Vagina (tissue), 2 donors: Measurements from ENCODE around the gene BNC2. TPM values are rescaled to one million over a fixed set of nuclear protein-coding genes. Genes with fewer than 3 reads are reported as not detected.

ENCODE experiments used
- DNase-seq, 2 donors: peaks; one replicate each; pipeline ENCODE4 v3.0.0-alpha.2; 2017; ENCODE audit errors: extremely low spot score in 2 of 2
- H3K27ac ChIP-seq: fragments of 200-600 bp; sonication (generic); one replicate; pipeline ENCODE4 v1.5.1; 2019
- H3K27me3 ChIP-seq: fragments of 200-600 bp; sonication (generic); one replicate; pipeline ENCODE4 v1.5.1; 2019
- H3K36me3 ChIP-seq, 2 donors: fragments of 200-600 bp; sonication (generic); one replicate each; pipeline ENCODE4 v1.5.1; 2017 to 2019
- H3K4me1 ChIP-seq: fragments of 200-600 bp; sonication (generic); one replicate; pipeline ENCODE4 v1.5.1; 2019
- H3K4me3 ChIP-seq, 2 donors: fragments of 200-600 bp; sonication (generic); 1 replicate in 1 of 2; 2 replicates in 1 of 2; pipeline ENCODE4 v1.5.1; 2016 to 2019
- H3K9me3 ChIP-seq: fragments of 200-600 bp; sonication (generic); one replicate; pipeline ENCODE4 v1.5.1; 2019
- CTCF ChIP-seq, 3 experiments: fragments of 450-650 bp in 2 of 3; fragments of 200-600 bp in 1 of 3; sonication (generic) in 1 of 3; IDR thresholded peaks; one replicate each; pipeline ENCODE4 v1.5.1; 2017 to 2019; ENCODE audit warnings: antibody characterized with exemption in 3 of 3, mild to moderate bottlenecking in 2 of 3, moderate library complexity in 2 of 3
- POLR2A ChIP-seq, 2 donors: fragments of 450-650 bp; IDR thresholded peaks; one replicate each; pipeline ENCODE4 v1.6.1; 2017; ENCODE audit warnings: antibody characterized with exemption in 2 of 2, mild to moderate bottlenecking in 2 of 2, moderate library complexity in 2 of 2
- POLR2AphosphoS5 ChIP-seq, 2 donors: sonication (generic); formaldehyde crosslinking; IDR thresholded peaks; one replicate each; pipeline ENCODE4 v1.9.0; 2017; ENCODE audit warnings: antibody characterized with exemption in 2 of 2, mild to moderate bottlenecking in 2 of 2, low read depth in 1 of 2; ENCODE audit not compliant: insufficient read depth in 1 of 2
- intact Hi-C: fragments of 100-400 bp; cut with DNase I; formaldehyde crosslinking; loops from one replicate; pipeline ENCODE4 v1.15.1; 2023
- total RNA-seq: library from RNA; depleted of rRNA; stranded (reverse); fragments of >200 nt; gene quantifications from one replicate; pipeline ENCODE4 v1.2.3, GENCODE V29; 2016

BNC2 gene
- total RNA-seq, 1 donor from 2014 or later, result 33.9 TPM

- TF ChIP-seq POLR2AphosphoS5 (IDR thresholded peaks at IDR 0.05; ENCODE audit: insufficient read depth in 1 of 2, low read depth in 1 of 2) (no peak), CTCF (IDR thresholded peaks at IDR 0.05) (no peak), POLR2A (IDR thresholded peaks at IDR 0.05) (no peak)
- H3K27ac ChIP-seq, result no peak overlapping the region
- no peak overlapping the region for H3K4me3 ChIP-seq
- H3K4me1 ChIP-seq, result peaks cover 25% of the 10 kb centered on the region
- no peak for DNase-seq
- H3K36me3 ChIP-seq, result no peaks in the 10 kb centered on the region
- intact Hi-C loops, result no loop called here
- H3K27me3 ChIP-seq, result no peaks in the 10 kb centered on the region
- no peaks in the 10 kb centered on the region for H3K9me3 ChIP-seq
Observed at GRCh38 chr9:16460696-16461095, 409.8 kb downstream of the BNC2 start.

- no peak overlapping the region for H3K27ac ChIP-seq
- no peaks in the 10 kb centered on the region for H3K36me3 ChIP-seq
- peaks cover 25% of the 10 kb centered on the region for H3K4me1 ChIP-seq
- intact Hi-C loops, result no loop called here
- no peak overlapping the region for H3K4me3 ChIP-seq
- no peaks in the 10 kb centered on the region for H3K27me3 ChIP-seq
- no peaks in the 10 kb centered on the region for H3K9me3 ChIP-seq
- TF ChIP-seq POLR2AphosphoS5 (IDR thresholded peaks at IDR 0.05; ENCODE audit: insufficient read depth in 1 of 2, low read depth in 1 of 2) (no peak), CTCF (IDR thresholded peaks at IDR 0.05) (no peak), POLR2A (IDR thresholded peaks at IDR 0.05) (no peak)
- DNase-seq, result no peak
Observed at GRCh38 chr9:16459421-16460148, 410.9 kb downstream of the BNC2 start.

- DNase-seq, result no peak
- no peak overlapping the region for H3K4me3 ChIP-seq
- H3K27me3 ChIP-seq, result no peaks in the 10 kb centered on the region
- H3K4me1 ChIP-seq, result peaks cover 25% of the 10 kb centered on the region
- no peaks in the 10 kb centered on the region for H3K36me3 ChIP-seq
- H3K9me3 ChIP-seq, result no peaks in the 10 kb centered on the region
- intact Hi-C loops, result no loop called here
- H3K27ac ChIP-seq, result no peak overlapping the region
- TF ChIP-seq CTCF (IDR thresholded peaks at IDR 0.05), result no peak
- no peak for TF ChIP-seq POLR2A (IDR thresholded peaks at IDR 0.05)
- no peak for TF ChIP-seq POLR2AphosphoS5 (IDR thresholded peaks at IDR 0.05; ENCODE audit: insufficient read depth in 1 of 2, low read depth in 1 of 2)
Observed at GRCh38 chr9:16458696-16459420, 411.6 kb downstream of the BNC2 start.

GRCh38 chr9:16455842-16456241, 414.6 kb downstream of the BNC2 start:
- TF ChIP-seq POLR2A (IDR thresholded peaks at IDR 0.05) (no peak), CTCF (IDR thresholded peaks at IDR 0.05) (no peak), POLR2AphosphoS5 (IDR thresholded peaks at IDR 0.05; ENCODE audit: insufficient read depth in 1 of 2, low read depth in 1 of 2) (no peak)
- Histone ChIP-seq H3K9me3 (no peaks in the 10 kb centered on the region), H3K27me3 (no peaks in the 10 kb centered on the region), H3K27ac (no peak overlapping the region), H3K4me1 (peaks cover 14% of the 10 kb centered on the region), H3K36me3 (no peaks in the 10 kb centered on the region), H3K4me3 (no peak overlapping the region)
- intact Hi-C loops, result no loop called here
- no peak for DNase-seq

GRCh38 chr9:16453390-16453789, 417.1 kb downstream of the BNC2 start:
- DNase-seq, result no peak
- intact Hi-C loops, result no loop called here

More at GRCh38 chr9:16453390-16453789, 417.1 kb downstream of the BNC2 start:
- no peak overlapping the region for H3K4me3 ChIP-seq
- H3K9me3 ChIP-seq, result no peaks in the 10 kb centered on the region
- H3K4me1 ChIP-seq, result peaks cover 1% of the 10 kb centered on the region
- H3K27me3 ChIP-seq, result no peaks in the 10 kb centered on the region
- no peaks in the 10 kb centered on the region for H3K36me3 ChIP-seq
- no peak overlapping the region for H3K27ac ChIP-seq
- TF ChIP-seq CTCF (IDR thresholded peaks at IDR 0.05), result no peak
- TF ChIP-seq POLR2A (IDR thresholded peaks at IDR 0.05), result no peak
- TF ChIP-seq POLR2AphosphoS5 (IDR thresholded peaks at IDR 0.05; ENCODE audit: insufficient read depth in 1 of 2, low read depth in 1 of 2), result no peak
